Adipose tissue (tissue), 3 donors: Measurements from ENCODE around the gene THRA. TPM values are rescaled to one million over a fixed set of nuclear protein-coding genes. Genes with fewer than 3 reads are reported as not detected.

Experiments
- H3K27ac ChIP-seq: one replicate; pipeline ENCODE4 v1.5.1; 2013; ENCODE audit warnings: low read depth, low read length
- WGBS, 3 donors: extraction: QIAGEN DNeasy Blood & Tissue Kit; methylation state at CpG; one replicate each; pipeline ENCODE4 v1.1.7; 2013; 5-methylcytosine and 5-hydroxymethylcytosine counted together
- polyA plus RNA-seq, 3 donors: library from polyadenylated mRNA; stranded (reverse); fragments of 200-250 nt; gene quantifications; one replicate each; pipeline ENCODE4 v1.2.3, GENCODE V29; 2013
- donor health status: healthy with polysubstance abuse.
- donor health status: Bipolar disorder and iron deficiency.
- donor health status: healthy.

The THRA gene
- polyA plus RNA-seq, 3 donors = 22.5 to 64.0 (median 60.6) TPM

- H3K27ac ChIP-seq = no peak overlapping the region
- WGBS, 3 donors = 51 to 75% (median 63%) methylated on average over 3 of the region's 3 CpGs
Measured at GRCh38 chr17:40104594-40105486, 42.1 kb downstream of the THRA start.

GRCh38 chr17:40105861-40106759 lies 43.3 kb downstream of the THRA start:
- 59 to 84% (median 64%) methylated on average over 5 of the region's 5 CpGs for WGBS, 3 donors

GRCh38 chr17:40106760-40107521 lies 44.2 kb downstream of the THRA start:
- H3K27ac ChIP-seq = peak overlapping the region; percentile 71
- WGBS, 3 donors = 21 to 72% (median 25%) methylated on average over 20 of the region's 20 CpGs

More at GRCh38 chr17:40105861-40106759, 43.3 kb downstream of the THRA start:
- no peak overlapping the region for H3K27ac ChIP-seq

GRCh38 chr17:40107522-40108174 lies 44.9 kb downstream of the THRA start:
- 12 to 58% (median 14%) methylated on average over 5 of the region's 5 CpGs for WGBS, 3 donors
- peak overlapping the region; percentile 71 for H3K27ac ChIP-seq

GRCh38 chr17:40108970-40109824 lies 46.4 kb downstream of the THRA start:
- 77 to 89% (median 84%) methylated on average over 9 of the region's 9 CpGs for WGBS, 3 donors

GRCh38 chr17:40110026-40110845 lies 47.5 kb downstream of the THRA start:
- H3K27ac ChIP-seq = peak overlapping the region; percentile 29
- 53 to 69% (median 55%) methylated on average over 3 of the region's 3 CpGs for WGBS, 3 donors

More at GRCh38 chr17:40108970-40109824, 46.4 kb downstream of the THRA start:
- H3K27ac ChIP-seq = peak overlapping the region; percentile 29

GRCh38 chr17:40111221-40112128 lies 48.7 kb downstream of the THRA start:
- WGBS, 3 donors = 0 to 1% (median 0%) methylated on average over 12 of the region's 12 CpGs
- no peak overlapping the region for H3K27ac ChIP-seq

GRCh38 chr17:40112191-40112711 lies 49.5 kb downstream of the THRA start:
- H3K27ac ChIP-seq = no peak overlapping the region
- 4 to 14% (median 7%) methylated on average over 2 of the region's 2 CpGs for WGBS, 3 donors

GRCh38 chr17:40112718-40113109 lies 49.9 kb downstream of the THRA start:
- WGBS, 3 donors = 43 to 58% (median 47%) methylated on average over 4 of the region's 4 CpGs
- H3K27ac ChIP-seq = no peak overlapping the region

GRCh38 chr17:40113110-40113906 lies 50.5 kb downstream of the THRA start:
- H3K27ac ChIP-seq = peak overlapping the region; percentile 34
- WGBS, 3 donors = 0% methylated on average over 17 of the region's 17 CpGs

GRCh38 chr17:40113907-40114245 lies 51.1 kb downstream of the THRA start:
- WGBS, 3 donors = 34 to 45% (median 43%) methylated on average over 5 of the region's 5 CpGs
- H3K27ac ChIP-seq = no peak overlapping the region

- WGBS, 3 donors = 15 to 77% (median 76%) methylated on average over 2 of the region's 2 CpGs
- H3K27ac ChIP-seq = no peak overlapping the region
Measured at GRCh38 chr17:40115101-40115436, 52.3 kb downstream of the THRA start.

- H3K27ac ChIP-seq = peak within 1 kb of the TSS; percentile 59
- 0 to 1% (median 0%) methylated on average over 58 to 82 of the region's 82 CpGs for WGBS, 3 donors
Measured at GRCh38 chr17:40121181-40122135, 58.7 kb downstream of the THRA start, which contains the start of gene MSL1. MSL1 (plus strand) TSS chr17:40121971; CDS start chr17:40122613, 642 bp downstream.
